NCI-H1694 (cell line): ENCODE results near the gene DDIT3.
A peak's percentile ranks its signal among the peaks of the same experiment; 100 is the strongest.
"Not testable (repeated sequence)": the region's sequence is repeated elsewhere in the genome, so short reads cannot be mapped to it uniquely, and the experiment has no call there.

Experiments
- DNase-seq: peaks from one replicate; lab custom pipeline; 2025; lab: John Stamatoyannopoulos, UW

The DDIT3 gene

DNA sequence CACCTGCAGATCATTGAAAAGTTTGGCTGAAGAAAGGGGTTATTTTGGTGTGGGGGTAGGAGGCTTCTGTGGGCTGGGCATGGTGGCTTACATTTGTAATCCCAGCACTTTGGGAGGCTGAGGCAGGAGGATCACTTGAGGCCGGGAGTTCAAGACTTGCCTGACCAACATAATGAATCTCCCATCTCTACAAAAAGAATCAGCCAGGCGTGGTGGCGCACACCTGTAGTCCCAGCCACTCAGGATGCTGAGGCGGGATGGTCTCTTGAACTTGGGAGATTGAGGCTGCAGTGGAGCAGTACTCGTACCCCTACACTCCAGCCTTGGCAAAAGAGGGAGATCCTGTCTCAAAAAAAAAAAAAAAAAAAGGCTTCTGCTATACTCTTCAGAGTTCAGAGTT, 7.0 kb downstream of the DDIT3 start:
- DNase-seq: no peak

DNA sequence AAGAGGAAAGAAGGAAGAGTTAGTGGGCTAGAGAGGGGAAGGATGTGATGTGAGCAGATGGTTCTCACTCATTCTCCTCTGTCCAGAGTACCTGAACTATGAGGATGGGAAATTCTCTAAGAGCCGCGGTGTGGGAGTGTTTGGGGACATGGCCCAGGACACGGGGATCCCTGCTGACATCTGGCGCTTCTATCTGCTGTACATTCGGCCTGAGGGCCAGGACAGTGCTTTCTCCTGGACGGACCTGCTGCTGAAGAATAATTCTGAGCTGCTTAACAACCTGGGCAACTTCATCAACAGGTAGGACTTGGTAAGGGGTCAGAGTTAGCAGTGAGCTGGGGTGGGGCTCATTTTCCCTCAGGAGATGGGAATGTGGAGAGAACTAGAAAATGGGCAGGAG, 7.6 kb downstream of the DDIT3 start:
- no peak for DNase-seq

DNA sequence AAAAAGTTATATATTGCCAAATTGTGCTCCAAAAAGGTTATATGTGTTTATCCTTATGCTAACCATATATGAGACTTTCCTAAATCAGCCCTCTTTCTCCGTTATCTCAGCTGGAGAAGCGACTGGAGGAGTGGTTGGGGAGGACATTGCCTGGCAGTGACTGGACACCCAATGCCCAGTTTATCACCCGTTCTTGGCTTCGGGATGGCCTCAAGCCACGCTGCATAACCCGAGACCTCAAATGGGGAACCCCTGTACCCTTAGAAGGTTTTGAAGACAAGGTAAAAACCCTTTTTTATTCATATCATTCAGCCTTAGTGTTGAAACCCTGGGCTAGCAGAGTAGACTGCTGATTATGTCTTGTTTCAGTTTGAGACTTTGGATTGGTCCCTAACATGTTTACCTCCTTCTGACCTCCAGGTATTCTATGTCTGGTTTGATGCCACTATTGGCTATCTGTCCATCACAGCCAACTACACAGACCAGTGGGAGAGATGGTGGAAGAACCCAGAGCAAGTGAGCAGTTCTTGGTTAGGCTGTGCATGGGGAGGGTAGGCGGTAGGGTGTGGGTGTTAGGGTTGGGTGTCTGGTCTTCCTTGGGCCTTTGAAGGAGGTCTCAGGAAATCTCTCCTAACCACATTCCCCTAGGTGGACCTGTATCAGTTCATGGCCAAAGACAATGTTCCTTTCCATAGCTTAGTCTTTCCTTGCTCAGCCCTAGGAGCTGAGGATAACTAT, 8.6 kb downstream of the DDIT3 start:
- DNase-seq: no peak

GRCh38 chr12:57511161-57511560, 9.2 kb downstream of the DDIT3 start:
- DNase-seq: no peak

GRCh38 chr12:57507796-57508195, 12.5 kb downstream of the DDIT3 start:
- not testable (repeated sequence) for DNase-seq

DNA sequence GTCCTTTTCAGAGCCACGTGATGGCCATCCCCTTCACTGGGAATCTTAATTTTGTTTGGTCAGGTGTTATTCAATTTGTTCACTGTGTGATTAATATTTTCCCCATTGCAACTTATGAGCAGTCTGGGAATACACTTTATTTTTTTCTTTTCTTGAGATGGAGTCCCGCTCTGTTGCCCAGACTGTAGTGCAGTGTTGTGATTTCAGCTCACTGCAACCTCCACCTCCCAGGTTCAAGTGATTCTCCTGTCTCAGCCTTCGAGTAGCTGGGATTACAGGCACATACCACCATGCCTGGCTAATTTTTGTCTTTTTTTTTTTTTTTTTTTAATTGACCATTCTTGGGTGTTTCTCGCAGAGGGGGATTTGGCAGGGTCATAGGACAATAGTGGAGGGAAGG, 13.8 kb downstream of the DDIT3 start:
- DNase-seq: not testable (repeated sequence)

GRCh38 chr12:57502311-57502969, 17.9 kb downstream of the DDIT3 start:
- not testable (repeated sequence) for DNase-seq

DNA sequence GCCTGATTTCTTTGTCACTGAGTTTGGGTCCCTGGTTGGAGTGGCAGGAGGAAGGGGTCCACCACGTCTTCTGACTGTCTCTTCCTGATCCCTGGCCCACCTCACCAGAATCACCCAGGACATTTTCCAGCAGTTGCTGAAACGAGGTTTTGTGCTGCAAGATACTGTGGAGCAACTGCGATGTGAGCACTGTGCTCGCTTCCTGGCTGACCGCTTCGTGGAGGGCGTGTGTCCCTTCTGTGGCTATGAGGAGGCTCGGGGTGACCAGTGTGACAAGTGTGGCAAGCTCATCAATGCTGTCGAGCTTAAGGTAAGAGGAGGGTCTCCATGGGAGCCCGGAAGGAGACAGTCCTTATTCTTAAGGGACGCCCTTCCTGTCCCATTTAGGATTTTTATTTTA, 20.1 kb downstream of the DDIT3 start:
- DNase-seq: no peak

DNA sequence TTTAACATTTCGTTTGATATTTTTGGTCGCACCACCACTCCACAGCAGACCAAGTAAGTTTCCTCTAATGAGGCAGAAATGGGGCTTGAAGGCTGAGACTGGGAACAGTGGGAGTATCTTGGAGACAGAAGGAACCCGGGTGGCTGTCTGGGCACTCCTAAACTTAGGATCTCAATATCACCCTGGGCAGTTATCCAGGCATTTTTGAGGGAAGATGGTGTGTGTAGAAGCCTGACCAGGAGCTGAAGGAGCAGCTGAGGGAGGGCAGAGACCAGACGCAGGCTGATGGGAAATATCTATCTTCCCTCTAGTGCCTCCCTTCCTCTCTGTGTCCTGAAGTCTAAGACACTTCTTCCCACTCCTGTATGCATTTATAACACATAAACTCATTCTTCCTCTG, 21.7 kb downstream of the DDIT3 start:
- no peak for DNase-seq

DNA sequence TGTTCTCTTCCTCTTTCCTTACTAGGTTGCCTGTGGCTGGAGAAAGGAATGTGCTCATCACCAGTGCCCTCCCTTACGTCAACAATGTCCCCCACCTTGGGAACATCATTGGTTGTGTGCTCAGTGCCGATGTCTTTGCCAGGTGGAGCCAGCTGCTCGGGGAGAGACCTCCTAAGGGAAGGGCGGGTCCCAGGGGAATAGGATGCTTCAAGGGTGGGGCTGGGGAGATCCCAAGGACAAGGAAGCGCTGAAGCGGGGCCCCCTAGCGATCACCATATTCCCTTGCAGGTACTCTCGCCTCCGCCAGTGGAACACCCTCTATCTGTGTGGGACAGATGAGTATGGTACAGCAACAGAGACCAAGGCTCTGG, 22.2 kb downstream of the DDIT3 start:
- no peak for DNase-seq

GRCh38 chr12:57497223-57498131, 22.8 kb downstream of the DDIT3 start:
- DNase-seq: no peak

DNA sequence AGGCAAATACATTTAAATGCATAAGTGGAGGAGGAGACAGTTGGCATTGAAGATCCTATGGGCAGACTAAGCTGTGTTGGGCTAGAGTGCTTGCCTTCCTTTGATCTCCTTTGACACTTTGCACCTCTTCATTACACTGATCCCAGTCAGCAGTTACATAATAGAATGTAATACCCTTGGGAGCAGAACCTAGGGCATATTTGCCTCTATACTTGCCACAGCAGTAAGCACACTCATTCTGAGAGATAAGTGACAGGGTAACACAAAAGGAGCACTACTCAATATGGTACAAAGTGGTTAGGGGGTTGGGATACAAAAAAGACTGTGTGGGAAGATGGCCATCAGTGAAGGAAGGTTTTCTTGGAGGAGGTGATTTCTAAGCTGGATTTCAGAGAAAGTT, 23.5 kb downstream of the DDIT3 start:
- no peak for DNase-seq

- DNase-seq: not testable (repeated sequence)
These were observed 25.1 kb downstream of the DDIT3 start for GRCh38 chr12:57495051-57495701.

- peak; percentile 18 for DNase-seq
These were observed 28.7 kb downstream of the DDIT3 start for GRCh38 chr12:57491393-57492280.

DNA sequence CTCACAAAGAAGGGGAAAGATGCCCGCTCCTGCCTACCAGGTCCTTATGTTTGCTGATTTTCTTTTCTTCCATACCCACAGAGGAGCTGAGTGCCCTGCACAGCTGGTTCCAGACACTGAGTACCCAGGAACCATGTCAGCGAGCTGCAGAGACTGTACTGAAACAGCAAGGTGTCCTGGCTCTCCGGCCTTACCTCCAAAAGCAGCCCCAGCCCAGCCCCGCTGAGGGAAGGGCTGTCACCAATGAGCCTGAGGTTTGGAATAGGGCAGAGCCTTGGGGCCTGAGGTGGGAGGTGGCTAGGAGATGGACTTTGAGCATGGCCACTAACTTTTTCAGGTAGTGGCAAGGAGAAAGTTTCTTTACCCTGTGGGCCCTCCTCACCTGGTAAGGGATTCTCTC, 30.2 kb downstream of the DDIT3 start:
- DNase-seq: no peak

DNA sequence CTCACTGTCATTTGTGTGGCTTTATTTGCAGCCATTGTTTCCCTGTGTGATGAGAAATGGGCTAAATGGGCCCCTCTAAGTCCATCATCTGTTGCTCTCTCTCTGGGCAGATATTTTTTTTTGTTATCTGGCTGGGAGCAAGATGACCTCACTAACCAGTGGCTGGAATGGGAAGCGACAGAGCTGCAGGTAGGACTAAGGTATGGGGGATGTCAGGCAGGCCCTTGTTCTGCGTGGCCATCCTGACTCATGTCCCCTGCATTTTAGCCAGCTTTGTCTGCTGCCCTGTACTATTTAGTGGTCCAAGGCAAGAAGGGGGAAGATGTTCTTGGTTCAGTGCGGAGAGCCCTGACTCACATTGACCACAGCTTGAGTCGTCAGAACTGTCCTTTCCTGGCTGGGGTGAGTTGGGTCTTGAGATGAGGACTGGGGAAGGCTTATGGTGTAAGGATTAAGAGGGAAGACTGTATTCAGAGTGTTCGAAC, 31.1 kb downstream of the DDIT3 start:
- no peak for DNase-seq

GRCh38 chr12:57488402-57489156, 31.7 kb downstream of the DDIT3 start:
- peak; percentile 24 for DNase-seq

GRCh38 chr12:57487597-57488401, 32.5 kb downstream of the DDIT3 start, which contains the start of gene MARS1:
Gene MARS1, plus strand, starts transcription at chr12:57488068. Its CDS starts 23 bp downstream, at chr12:57488091.
- DNase-seq: peak; percentile 97

GRCh38 chr12:57487055-57487596, 33.2 kb downstream of the DDIT3 start:
- no peak for DNase-seq
